Mucosa of gallbladder (tissue), 1 donor: ENCODE results near the gene ABCA6. TPM values are rescaled to one million over a fixed set of nuclear protein-coding genes. Genes with fewer than 3 reads are reported as not detected.

Experiments
- DNase-seq: peaks from one replicate; pipeline ENCODE4 v3.0.0-alpha.2; 2020; ENCODE audit warnings: low spot score
- total RNA-seq: library from RNA; stranded (reverse); gene quantifications from one replicate; pipeline ENCODE4 v1.2.1, GENCODE V29; 2021
- donor health status: DM: no; HTN: no; CAD: no.

Gene ABCA6
- total RNA-seq, 1 donor from 2014 or later: 15.6 TPM

DNA sequence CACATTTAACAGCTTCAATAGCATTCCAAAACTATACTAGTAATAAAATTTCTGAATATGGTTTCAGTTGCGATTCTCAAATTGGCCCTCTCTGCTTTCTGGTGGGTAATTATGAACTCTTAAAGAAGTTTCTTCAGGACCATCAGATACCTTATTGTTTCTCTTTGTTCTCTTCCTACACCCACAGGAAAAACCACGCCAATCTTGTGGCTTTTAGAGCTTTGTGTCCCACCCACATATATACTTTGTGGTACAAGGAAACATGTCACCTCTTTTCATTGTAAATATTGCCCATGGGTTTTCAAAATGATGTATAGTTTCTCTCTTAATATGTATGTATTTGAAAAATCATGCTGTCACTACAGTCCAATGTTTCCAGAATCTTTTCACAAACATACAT, 93.1 kb downstream of the ABCA6 start:
- DNase-seq: no peak

DNA sequence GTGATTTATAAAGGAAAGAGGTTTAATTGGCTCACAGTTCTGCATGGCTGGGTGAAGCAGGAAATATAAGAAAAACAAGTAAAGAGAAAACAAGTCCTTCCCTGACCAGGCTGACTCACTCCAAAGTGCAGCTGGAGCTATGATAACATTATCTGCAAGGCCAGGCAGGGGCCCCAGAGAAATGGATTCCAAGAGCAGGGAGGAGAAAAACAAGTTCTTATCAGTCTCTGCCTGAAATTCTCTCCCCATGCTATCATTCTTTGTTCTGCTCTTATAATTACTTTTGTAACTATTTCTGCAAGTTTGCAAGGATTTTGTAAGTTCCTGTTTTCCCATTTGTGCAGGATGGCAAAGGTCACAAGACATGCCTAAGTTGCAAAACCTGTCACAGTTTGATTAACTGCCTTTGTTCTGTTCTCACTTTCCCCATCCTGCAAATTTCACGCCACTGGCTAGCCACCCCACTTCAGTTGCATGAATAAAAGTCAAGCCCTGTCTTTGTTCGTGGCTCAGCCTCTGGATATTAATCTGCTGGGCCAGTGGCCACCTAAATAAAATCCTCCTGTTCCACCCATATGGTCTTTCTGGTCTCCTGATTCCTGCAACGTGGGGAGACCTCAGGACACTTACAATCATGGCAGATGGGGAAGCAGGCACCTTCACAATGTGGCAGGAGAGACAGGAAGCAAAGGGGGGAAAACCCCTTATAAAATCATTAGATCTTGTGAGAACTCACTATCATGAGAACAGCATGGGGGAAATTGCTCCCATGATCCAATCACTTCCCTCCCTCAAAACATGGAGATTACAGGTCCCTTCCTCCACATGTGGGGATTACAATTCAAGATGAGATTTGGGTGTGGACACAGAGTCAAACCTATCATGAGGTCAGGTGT, 94.1 kb downstream of the ABCA6 start:
- peak; percentile 77 for DNase-seq

DNA sequence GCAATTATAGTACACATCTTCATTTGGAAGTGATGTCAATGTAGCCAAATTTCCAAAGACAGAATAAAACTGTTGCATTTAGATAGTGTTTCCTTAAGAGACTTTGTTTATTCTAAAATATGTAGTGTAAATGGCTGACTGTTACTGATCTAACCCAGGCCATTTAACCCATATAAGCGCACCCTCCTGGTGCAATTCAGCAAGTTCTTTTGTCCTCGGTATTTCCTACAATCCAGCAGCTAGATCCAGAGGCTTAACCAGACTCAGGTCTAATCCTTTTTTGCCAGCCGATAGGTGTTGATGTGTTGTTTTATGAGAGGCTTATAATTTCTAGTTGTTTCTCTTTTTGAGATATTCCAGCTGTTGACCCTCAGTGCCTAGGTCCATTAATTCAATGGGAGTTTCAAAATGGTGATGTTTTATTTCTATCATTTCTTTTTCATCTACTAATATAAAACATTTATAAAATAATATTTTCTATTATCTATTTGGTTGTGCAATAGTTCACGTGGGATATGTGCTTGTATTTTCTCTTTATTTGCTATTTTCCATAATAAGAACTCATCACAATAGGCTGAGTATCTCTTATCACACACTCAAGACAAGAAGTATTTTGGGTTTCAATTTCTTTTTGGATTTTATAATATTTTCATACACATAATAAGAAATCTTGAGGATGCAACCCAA, 95.4 kb downstream of the ABCA6 start:
- DNase-seq: no peak

DNA sequence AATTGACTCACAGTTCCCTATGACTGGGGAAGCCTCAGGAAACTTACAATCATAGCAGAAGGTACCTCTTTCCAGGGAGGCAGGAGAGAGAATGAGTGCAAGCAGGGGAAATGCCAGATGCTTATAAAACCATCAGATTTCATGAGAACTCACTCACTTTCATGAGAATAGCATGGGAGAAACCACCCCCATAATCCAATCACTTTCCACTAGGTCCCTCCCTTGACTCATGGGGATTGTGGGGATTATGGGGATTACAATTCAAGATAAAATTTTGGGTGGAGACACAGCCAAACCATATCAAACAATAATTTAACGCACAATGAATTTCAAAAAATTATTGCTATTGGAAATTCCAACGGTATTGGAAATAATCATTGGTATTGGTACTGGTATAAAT, 96.0 kb downstream of the ABCA6 start:
- DNase-seq: no peak

DNA sequence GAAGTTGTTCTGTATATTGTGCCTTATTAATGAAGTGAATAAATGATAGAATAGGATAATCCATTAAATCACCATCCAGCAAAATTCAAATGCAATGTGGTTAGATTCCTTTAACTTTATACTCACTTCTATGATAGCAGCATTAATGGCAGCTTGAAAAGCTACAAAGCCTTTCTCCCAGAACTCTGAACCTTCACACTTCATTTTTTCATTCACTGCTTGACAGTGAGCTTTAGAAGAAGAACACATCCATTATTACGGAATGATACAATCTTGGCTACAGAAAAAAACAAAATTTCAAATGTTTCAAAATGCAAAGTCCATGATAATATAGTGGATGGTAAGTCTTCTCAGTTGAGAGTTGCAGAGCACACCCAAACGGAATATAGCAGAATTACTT, 97.3 kb downstream of the ABCA6 start:
- no peak for DNase-seq

DNA sequence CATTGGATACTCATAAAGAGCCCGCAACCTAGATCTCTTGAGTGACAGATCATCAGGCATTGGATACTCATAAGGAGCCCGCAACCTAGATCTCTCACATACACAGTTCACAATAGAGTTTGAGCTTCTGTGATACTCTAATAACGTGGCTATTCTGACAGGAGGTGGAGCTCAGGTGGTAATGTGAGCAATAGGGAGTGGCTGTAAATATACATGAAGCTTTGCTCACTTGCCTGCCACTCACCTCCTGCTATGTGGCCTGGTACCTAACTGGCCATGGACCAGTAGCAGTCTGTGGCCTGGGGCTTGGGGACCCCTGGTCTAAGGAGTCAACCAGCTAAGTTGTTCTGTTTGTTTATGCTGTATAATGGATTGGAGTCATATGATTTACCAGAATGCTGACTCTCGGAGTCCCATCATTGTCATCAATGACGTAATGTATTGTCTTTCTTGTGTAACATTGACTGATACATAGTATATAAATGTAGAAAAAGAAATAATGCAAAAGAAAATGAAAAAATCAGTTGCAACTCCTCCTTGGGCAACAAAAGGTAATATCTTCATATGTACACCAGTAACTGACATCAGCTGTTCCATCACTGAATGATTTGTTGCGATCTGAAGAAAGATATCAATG, 98.5 kb downstream of the ABCA6 start:
- no peak for DNase-seq

DNA sequence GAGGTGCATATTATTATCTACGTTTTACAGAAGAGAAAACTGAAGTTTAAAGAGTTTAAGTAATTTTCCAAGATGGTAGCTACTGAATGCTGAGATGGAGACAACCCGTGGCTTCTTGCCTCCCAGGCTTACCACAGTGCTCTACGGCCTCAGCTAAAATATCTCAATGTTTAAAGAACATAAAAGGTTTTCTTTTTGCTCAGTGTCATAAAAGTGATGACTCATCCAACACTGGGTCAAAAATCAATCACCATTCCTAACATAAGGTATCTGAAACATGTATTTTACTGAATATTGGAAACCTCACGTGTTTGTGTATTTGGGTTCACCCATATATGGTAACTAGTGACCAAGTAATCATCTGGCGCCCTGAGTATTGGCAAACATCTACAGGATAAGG, 99.4 kb downstream of the ABCA6 start:
- no peak for DNase-seq

DNA sequence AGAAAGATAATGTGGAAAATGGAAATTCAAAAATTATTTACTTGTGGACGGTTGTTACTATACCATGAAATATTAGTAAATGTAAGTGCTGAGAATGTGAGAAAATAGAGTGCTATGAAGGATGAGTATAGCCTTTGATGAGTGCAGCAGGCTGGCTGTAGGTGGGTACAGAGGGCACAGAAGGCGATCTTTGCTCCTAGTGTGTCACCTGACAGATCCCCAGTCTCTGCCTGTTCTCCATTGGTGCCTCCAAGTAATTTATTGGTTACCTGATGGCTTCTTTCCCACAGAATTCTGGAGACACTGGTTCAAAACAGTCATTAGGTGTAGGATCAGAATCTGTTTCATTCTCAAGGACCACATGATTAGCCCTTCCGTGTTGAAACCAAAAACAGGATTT, 109.9 kb downstream of the ABCA6 start:
- no peak for DNase-seq

DNA sequence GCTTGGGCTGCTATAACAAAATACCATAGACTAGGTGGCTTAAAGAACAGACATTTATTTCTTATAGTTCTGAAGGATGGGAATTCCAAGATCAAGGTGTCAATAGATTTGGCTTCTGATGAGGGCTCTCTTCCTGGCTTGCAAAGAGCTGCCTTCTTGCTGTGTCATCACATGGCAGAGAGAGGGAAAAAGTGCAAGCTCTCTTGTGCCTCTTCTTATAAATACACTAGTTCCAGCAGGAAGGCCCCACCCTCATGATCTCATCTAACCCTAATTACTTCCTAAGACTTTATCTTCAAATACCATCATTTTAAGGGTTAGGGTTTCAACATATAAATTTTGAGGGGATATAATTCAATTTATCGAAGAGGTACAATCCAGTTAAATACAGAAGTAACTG, 111.5 kb downstream of the ABCA6 start:
- DNase-seq: no peak

Other genes starting within 250 kb of the ABCA6 start
- gene ABCA8, start 186.5 kb downstream of the ABCA6 start, total RNA-seq: 19.2 TPM
- gene ABCA9, start 81.0 kb downstream of the ABCA6 start, total RNA-seq: 7.3 TPM
- 8.7 TPM for gene ABCA10, start 86.9 kb upstream of the ABCA6 start, total RNA-seq
- 22.8 TPM for gene ABCA5, start 185.2 kb upstream of the ABCA6 start, total RNA-seq